Nephron progenitor cell (in vitro differentiated cells): ENCODE data around the gene PAFAH2.

ENCODE experiments used
- DNase-seq: peaks from one replicate; pipeline ENCODE4 v3.0.0; 2021
- H3K27ac Mint-ChIP-seq: 2 replicates; pipeline ENCODE4 v1.8.0; 2021; ENCODE audit warnings: mild to moderate bottlenecking, moderate library complexity, mixed read lengths
- H3K27me3 Mint-ChIP-seq: 2 replicates; pipeline ENCODE4 v1.8.0; 2021; ENCODE audit warnings: mild to moderate bottlenecking, low read depth, mixed read lengths; ENCODE audit not compliant: poor library complexity
- H3K36me3 Mint-ChIP-seq: 2 replicates; pipeline ENCODE4 v1.8.0; 2021; ENCODE audit warnings: low read depth, mixed read lengths
- H3K4me1 Mint-ChIP-seq: 2 replicates; pipeline ENCODE4 v1.8.0; 2021; ENCODE audit warnings: mixed read lengths
- H3K4me3 Mint-ChIP-seq: 2 replicates; pipeline ENCODE4 v1.8.0; 2021; ENCODE audit warnings: mild to moderate bottlenecking, moderate library complexity, mixed read lengths
- H3K9me3 Mint-ChIP-seq: 2 replicates; pipeline ENCODE4 v1.8.0; 2021; ENCODE audit warnings: mild to moderate bottlenecking, moderate library complexity, mixed read lengths
- TF ChIP-seq, protein P1 (sequence below): fragments of 200-600 bp; sonication (generic); IDR thresholded peaks from 2 replicates; pipeline ENCODE4 v1.5.0; 2021; ENCODE audit warnings: antibody characterized with exemption

PAFAH2 gene

DNA sequence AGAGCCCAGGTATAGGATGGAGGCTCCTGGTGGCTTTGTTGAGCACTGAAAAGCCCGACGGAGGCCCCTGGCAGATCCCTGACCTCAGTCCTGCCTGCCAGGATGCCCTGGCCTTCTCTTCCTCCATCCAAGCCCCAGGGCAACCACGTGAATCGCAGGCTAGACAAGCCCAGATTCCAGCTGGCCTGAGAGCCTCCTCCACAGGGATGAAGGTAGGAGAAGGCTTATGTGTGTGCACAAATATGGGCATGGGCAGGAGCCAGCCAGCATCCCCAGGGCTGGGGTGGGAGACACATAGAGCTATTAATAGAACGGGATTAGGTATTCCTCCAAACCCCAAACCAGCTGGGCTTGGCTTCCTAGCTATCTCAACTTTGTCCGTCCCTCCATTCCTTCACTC, 19.7 kb upstream of the PAFAH2 start:
- peak overlapping the region; percentile 48 for H3K27ac Mint-ChIP-seq
- H3K4me3 Mint-ChIP-seq, result no peak overlapping the region
- TF ChIP-seq, protein P1, sequence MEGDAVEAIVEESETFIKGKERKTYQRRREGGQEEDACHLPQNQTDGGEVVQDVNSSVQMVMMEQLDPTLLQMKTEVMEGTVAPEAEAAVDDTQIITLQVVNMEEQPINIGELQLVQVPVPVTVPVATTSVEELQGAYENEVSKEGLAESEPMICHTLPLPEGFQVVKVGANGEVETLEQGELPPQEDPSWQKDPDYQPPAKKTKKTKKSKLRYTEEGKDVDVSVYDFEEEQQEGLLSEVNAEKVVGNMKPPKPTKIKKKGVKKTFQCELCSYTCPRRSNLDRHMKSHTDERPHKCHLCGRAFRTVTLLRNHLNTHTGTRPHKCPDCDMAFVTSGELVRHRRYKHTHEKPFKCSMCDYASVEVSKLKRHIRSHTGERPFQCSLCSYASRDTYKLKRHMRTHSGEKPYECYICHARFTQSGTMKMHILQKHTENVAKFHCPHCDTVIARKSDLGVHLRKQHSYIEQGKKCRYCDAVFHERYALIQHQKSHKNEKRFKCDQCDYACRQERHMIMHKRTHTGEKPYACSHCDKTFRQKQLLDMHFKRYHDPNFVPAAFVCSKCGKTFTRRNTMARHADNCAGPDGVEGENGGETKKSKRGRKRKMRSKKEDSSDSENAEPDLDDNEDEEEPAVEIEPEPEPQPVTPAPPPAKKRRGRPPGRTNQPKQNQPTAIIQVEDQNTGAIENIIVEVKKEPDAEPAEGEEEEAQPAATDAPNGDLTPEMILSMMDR, result no peak
- H3K4me1 Mint-ChIP-seq, result peaks cover 56% of the 10 kb centered on the region
- H3K27me3 Mint-ChIP-seq, result peaks cover 7% of the 10 kb centered on the region
- no peaks in the 10 kb centered on the region for H3K9me3 Mint-ChIP-seq
- no peaks in the 10 kb centered on the region for H3K36me3 Mint-ChIP-seq
- DNase-seq, result no peak

DNA sequence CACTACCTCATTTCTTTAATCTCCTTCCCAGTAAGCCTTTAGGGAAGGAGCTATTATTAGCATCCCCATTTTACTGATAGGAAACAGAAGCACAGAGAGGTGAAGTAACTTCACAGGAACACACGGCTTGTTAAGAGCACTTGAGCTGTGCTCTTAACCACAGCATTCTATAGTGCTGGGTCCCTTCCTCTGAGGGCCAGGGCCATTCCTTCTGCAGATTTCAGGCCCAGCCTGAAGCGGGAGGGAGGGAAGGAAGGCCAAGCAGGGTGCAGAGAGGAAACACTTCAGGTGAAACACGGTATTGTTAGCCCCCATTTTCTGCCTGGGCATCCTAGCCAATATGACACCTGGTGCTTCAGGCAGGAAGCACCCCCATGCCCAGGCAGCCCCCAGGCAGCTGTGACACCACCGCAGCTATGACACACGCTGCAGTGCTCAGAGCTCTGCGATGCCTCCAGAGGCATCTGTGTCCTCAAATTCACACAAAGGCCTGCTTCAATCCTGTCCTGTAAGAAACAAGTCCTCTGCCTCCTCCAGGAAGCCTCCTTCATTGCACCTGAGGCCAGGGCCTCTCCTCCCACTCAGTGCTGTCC, 19.2 kb upstream of the PAFAH2 start:
- no peak for DNase-seq
- Mint-ChIP-seq H3K27ac (peak overlapping the region; percentile 48), H3K27me3 (peaks cover 7% of the 10 kb centered on the region), H3K4me3 (no peak overlapping the region), H3K36me3 (no peaks in the 10 kb centered on the region), H3K4me1 (peaks cover 57% of the 10 kb centered on the region), H3K9me3 (no peaks in the 10 kb centered on the region)
- TF ChIP-seq, protein P1, result no peak

DNA sequence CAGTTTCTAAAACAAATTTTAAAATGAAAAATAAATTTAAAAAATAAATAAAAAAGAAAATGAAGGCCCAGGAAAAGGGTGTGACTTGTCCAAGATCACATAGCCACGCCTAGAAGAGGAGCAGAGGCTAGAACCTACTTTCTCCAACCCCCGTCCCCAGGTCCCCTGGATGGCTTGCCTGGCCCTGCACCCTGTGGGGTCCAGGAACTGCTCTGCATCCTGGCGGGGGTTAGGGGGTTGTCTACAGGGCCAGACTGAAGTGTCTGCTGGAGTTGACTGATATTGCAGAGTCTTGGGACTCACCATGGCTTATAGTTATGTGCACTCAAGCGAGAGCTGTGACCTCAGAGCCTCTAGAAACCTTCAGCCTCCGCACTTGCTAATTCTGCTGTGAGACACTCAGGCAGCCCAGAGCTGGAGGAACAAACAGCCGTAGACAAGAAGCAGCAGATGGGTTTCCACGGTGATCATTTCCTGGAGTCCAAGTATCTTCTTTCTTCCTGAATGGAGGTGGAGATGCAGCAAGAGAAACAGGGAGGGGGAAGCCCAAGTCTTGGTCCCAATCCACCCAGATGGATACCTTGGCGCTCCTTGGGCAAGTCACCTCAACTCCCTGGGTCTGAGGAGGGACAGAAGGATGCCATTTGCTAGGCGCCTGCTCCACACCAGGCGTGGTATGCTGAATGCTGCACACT, 18.5 kb upstream of the PAFAH2 start:
- H3K27me3 Mint-ChIP-seq, result peaks cover 7% of the 10 kb centered on the region
- peaks cover 53% of the 10 kb centered on the region for H3K4me1 Mint-ChIP-seq
- no peaks in the 10 kb centered on the region for H3K36me3 Mint-ChIP-seq
- no peak for DNase-seq
- no peak overlapping the region for H3K4me3 Mint-ChIP-seq
- no peak overlapping the region for H3K27ac Mint-ChIP-seq
- TF ChIP-seq, protein P1, result no peak
- H3K9me3 Mint-ChIP-seq, result no peaks in the 10 kb centered on the region

DNA sequence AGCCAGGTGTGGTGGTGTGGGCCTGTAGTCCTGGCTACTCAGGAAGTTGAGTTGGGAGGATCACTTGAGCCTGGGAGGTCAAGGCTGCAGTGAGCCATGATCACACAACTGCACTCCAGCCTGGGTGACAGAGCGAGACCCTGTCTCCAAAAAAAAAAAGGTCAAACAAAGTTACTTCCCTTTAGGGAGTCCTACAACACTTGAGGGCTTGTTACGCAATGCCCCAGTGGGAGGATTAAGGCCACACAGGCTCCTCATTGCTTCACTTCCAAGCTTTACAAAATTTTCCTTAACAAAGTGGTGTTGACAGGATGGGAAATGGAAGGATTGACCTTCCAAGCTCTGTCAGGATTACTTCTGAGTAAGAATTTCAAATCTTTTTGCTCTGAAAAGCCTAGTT, 17.5 kb upstream of the PAFAH2 start:
- peaks cover 52% of the 10 kb centered on the region for H3K4me1 Mint-ChIP-seq
- DNase-seq, result no peak
- no peaks in the 10 kb centered on the region for H3K9me3 Mint-ChIP-seq
- H3K4me3 Mint-ChIP-seq, result no peak overlapping the region
- H3K27me3 Mint-ChIP-seq, result peaks cover 4% of the 10 kb centered on the region
- peak overlapping the region; percentile 36 for H3K27ac Mint-ChIP-seq
- TF ChIP-seq, protein P1, result no peak
- no peaks in the 10 kb centered on the region for H3K36me3 Mint-ChIP-seq

DNA sequence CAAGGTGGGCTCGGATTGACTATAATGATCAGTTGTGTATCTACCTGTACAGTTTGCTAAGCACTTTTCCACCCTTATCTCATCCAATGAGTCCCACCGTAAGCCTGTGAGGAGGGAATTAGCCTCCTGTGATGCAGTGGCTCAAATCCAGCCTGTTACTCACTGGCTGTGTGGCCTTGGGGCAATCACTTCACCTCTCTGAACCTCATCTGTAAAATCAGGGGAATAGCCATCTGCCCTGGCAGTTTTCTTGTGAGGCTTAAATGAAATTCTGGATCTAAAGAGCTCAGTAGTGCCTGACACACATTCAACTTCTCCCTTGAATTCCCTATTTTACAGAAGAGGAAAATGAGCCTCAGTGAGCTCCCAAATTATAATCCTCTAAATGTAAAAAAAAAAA, 16.3 kb upstream of the PAFAH2 start:
- peaks cover 4% of the 10 kb centered on the region for H3K27me3 Mint-ChIP-seq
- H3K9me3 Mint-ChIP-seq, result no peaks in the 10 kb centered on the region
- DNase-seq, result no peak

More for the DNA sequence above, 16.3 kb upstream of the PAFAH2 start:
- no peak overlapping the region for H3K27ac Mint-ChIP-seq
- H3K36me3 Mint-ChIP-seq, result no peaks in the 10 kb centered on the region
- H3K4me3 Mint-ChIP-seq, result no peak overlapping the region
- TF ChIP-seq, protein P1, result no peak
- peaks cover 48% of the 10 kb centered on the region for H3K4me1 Mint-ChIP-seq
